HG02763 (cell line): ENCODE measurements around the gene MSH3.
"Not testable (repeated sequence)": the region's sequence is repeated elsewhere in the genome, so short reads cannot be mapped to it uniquely, and the experiment has no call there.

ENCODE experiments used
- ATAC-seq: cut with Tn5 transposase; IDR thresholded peaks from one replicate; pipeline ENCODE4 v1.9.1; 2021; ENCODE audit warnings: mild to moderate bottlenecking, moderate library complexity; ENCODE audit not compliant: unreplicated experiment

MSH3 gene

GRCh38 chr5:80841026-80841797 lies 186.8 kb downstream of the MSH3 start:
- ATAC-seq: not testable (repeated sequence)

GRCh38 chr5:80846422-80846821 lies 192.0 kb downstream of the MSH3 start:
- not testable (repeated sequence) for ATAC-seq

- ATAC-seq: not testable (repeated sequence)
Measured at GRCh38 chr5:80850168-80850567, 195.7 kb downstream of the MSH3 start.

- no peak for ATAC-seq
Measured at GRCh38 chr5:80852331-80853245, 198.1 kb downstream of the MSH3 start.

GRCh38 chr5:80853413-80853812 lies 199.0 kb downstream of the MSH3 start:
- ATAC-seq: no peak

- ATAC-seq: no peak
Measured at GRCh38 chr5:80854583-80854982, 200.1 kb downstream of the MSH3 start.

GRCh38 chr5:80860924-80861613 lies 206.6 kb downstream of the MSH3 start:
- no peak for ATAC-seq

GRCh38 chr5:80863708-80864107 lies 209.3 kb downstream of the MSH3 start:
- ATAC-seq: no peak

GRCh38 chr5:80864109-80864508 lies 209.7 kb downstream of the MSH3 start:
- no peak for ATAC-seq

- peak; percentile 61 for ATAC-seq
Measured at GRCh38 chr5:80864706-80865435, 210.4 kb downstream of the MSH3 start.

GRCh38 chr5:80865551-80865950 lies 211.1 kb downstream of the MSH3 start:
- no peak for ATAC-seq

GRCh38 chr5:80866371-80866770 lies 211.9 kb downstream of the MSH3 start:
- no peak for ATAC-seq

GRCh38 chr5:80867233-80867632 lies 212.8 kb downstream of the MSH3 start:
- ATAC-seq: no peak

- ATAC-seq: no peak
Measured at GRCh38 chr5:80870442-80870841, 216.0 kb downstream of the MSH3 start.

GRCh38 chr5:80871541-80871961 lies 217.1 kb downstream of the MSH3 start:
- no peak for ATAC-seq

GRCh38 chr5:80874162-80874561 lies 219.7 kb downstream of the MSH3 start:
- ATAC-seq: no peak

GRCh38 chr5:80877592-80877991 lies 223.1 kb downstream of the MSH3 start:
- no peak for ATAC-seq

GRCh38 chr5:80881726-80882125 lies 227.3 kb downstream of the MSH3 start:
- no peak for ATAC-seq

GRCh38 chr5:80883390-80883789 lies 228.9 kb downstream of the MSH3 start:
- ATAC-seq: not testable (repeated sequence)

GRCh38 chr5:80884086-80884813 lies 229.8 kb downstream of the MSH3 start:
- ATAC-seq: no peak
